HG03520 (cell line): ENCODE results near the gene XCL1.

Experiments
- ATAC-seq: cut with Tn5 transposase; IDR thresholded peaks from one replicate; pipeline ENCODE4 v1.9.1; 2021; ENCODE audit warnings: mild to moderate bottlenecking, moderate library complexity; ENCODE audit not compliant: unreplicated experiment

The XCL1 gene

DNA sequence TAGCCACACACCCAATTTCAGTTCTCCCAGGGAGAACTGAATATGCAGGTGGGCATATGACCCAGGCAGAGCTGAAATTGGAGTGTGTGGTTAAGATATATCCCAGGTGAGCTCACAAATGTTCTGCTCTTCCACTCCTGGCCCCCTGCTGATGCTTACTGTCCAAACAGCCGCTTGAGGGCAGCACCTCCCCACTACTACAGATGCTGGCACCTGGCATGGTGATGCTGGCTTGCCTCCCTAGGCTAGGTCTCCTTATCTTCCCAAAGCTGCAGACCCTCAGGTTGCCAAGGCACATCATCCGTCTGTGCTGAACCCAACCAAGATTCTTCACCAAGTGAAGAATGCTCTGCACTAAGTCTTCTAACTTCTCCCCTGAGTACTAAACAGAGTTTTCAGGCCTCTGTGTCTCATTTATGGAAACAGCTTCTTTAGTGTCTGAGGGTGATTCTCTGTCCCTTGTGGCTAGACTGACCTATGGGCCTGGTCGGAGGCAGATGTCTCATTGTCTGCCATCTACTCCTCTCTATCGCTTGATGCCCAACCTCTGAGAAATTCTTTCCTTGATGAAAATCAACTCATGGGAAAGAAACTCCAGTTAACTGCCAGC lies 27.2 kb downstream of the XCL1 start:
- ATAC-seq: peak; percentile 76

DNA sequence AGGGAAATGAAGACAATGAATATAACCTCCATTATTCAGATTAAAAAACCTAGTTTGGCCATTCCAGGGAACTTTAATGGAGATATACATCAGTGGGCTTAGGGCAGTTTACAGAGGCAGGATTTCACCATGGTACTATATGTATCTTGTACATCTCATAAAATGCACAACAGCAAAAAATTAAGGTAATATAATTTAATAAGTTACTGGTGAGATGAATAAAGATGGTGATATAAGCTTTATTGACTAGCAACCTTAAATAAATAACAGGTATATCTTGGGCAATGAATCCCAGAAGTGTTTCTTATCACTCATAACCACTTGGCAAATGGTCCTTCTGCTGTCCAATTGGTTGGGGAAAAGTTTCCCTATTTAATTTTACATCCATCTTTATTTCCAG lies 29.0 kb downstream of the XCL1 start:
- ATAC-seq: no peak

- ATAC-seq: no peak
Observed at GRCh38 chr1:168606096-168606495, 29.7 kb downstream of the XCL1 start.

DNA sequence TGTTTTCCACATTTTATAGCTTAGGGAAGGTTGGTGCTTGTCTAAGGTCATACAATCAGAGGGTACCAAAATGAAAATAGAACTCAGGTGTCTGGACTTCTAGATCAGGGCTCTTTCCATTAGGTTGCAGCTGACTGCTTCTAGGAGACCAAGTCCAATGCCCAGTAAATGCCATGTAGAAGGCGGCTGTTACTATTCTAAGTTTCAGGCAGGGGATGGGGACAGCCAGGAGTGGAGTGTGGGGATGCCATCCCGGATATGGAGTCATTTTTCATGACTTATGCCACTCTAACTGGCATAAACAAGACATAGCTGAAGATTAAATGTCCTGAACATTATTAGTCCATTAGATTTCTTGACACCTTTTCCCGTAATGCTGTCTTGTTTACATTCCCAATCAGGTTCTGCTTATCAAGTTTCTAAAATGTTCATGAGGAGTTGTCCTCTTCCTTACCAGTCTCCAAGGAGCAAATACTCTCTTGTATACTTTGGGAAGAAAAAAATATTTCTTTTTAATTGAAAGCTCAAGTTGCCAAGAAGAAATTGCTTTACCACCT lies 31.5 kb downstream of the XCL1 start:
- ATAC-seq: no peak

DNA sequence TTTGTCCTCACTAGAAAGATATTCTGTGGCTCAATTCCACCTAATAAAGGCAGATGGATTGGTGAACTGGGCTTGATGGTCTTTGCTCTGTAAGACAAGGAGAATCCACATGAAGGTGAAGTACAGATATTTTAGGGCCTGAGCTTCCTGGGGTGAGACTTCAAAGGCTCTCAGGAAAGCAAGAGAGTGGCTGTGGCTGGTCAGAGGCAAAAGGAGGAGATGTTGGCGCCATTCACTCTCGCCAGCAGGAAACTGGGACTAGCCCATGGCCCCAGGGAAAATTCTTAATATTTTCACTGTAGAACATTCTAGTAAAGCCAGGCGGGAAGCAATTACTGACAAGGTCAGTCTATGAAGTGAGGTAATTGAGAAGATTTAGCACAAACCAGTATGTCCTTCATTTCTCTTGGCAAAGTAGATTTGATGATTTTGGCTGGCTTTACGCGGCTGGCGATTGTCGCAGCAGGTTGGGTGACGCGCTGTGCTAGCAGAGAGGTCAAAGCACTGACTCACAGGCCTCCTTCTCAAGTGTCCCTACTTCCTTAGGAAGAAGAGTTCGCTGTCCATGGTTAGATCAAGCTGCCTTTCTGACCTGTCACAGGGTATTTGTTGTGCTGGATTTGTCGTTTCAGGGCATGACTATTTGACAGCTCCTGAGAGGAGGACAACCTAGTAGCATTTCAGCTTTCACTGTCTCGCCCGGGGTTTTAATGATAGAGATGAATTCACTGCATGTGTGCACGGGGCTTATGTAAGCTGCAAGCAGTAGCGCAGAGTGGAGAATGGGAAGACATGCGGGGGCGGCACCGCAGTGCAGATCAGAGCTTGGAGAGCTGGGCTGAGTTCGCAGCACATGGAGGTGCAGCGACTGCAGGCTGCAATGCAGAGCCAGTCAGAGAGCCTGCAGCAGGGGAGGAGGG lies 32.7 kb downstream of the XCL1 start:
- no peak for ATAC-seq

- ATAC-seq: no peak
Observed at GRCh38 chr1:168609741-168610510, 33.5 kb downstream of the XCL1 start.

- no peak for ATAC-seq
Observed at GRCh38 chr1:168613038-168613451, 36.6 kb downstream of the XCL1 start.

DNA sequence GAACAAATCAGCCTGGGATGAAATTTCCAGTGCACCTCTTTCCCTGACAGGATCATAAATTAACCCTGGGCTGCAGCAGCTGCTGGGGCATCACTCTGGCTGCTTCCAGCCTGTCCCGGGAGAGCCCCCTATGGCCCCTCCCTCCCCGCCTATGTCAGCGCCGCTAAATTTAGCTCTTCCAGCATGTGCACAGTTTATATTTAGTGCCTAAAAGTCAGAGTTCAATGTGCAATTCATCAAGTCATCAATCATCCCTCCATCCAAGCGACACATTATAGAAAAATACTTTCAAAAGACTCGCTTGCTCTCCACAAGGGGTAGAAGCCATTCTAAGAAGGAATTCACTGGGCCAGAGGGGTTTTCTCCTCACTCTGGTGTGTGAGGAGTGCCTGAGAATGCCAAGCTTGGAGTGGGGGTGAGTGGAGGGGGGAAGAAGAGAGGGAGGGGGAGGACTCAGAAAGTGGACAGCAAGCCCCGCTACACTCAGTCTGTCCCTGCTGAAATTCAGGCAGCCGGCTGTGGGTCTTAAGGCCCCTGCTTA lies 37.4 kb downstream of the XCL1 start:
- no peak for ATAC-seq

DNA sequence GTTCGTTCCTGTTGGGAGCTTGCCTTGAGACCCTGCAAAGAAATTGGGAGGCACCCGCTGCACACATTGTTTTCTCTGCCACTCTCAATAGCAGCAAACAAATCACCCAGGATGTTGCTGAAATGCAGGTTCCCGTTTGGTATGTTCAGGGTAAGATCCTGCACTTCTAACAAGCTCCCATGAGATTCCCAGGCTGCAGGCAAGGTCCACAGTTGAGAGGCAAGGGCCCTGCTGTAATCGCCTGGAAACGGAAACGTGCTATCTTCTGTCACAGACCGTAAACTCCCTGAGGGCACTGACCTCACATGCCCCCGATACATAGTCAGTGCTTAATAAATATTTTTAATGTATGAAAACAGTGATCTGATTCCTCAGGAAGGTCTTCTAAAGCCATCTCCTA lies 37.8 kb downstream of the XCL1 start:
- ATAC-seq: no peak

DNA sequence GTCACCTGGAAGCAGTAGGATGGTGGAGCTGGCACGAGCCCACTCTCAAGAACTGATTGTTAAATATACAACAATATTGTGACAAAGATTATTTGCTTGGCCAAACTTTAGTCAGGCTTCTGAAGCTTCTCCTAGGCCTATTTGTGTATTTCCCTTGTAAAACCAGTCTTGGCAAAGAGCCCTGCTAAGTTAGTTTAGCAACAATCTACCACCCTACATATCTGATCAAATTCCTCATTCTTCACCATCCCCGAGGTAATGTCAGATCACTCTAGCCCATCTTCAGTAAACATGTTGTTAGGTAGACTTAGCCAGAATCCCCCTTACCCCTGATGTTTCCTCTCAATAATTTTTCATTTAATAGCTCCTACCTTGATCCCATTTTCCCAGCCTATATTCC lies 39.6 kb downstream of the XCL1 start:
- no peak for ATAC-seq

GRCh38 chr1:168617974-168618750 lies 41.8 kb downstream of the XCL1 start:
- no peak for ATAC-seq

- ATAC-seq: no peak
Observed at GRCh38 chr1:168618886-168619285, 42.5 kb downstream of the XCL1 start.

GRCh38 chr1:168621356-168621755 lies 45.0 kb downstream of the XCL1 start:
- ATAC-seq: no peak

GRCh38 chr1:168623003-168623828 lies 46.8 kb downstream of the XCL1 start:
- ATAC-seq: no peak

DNA sequence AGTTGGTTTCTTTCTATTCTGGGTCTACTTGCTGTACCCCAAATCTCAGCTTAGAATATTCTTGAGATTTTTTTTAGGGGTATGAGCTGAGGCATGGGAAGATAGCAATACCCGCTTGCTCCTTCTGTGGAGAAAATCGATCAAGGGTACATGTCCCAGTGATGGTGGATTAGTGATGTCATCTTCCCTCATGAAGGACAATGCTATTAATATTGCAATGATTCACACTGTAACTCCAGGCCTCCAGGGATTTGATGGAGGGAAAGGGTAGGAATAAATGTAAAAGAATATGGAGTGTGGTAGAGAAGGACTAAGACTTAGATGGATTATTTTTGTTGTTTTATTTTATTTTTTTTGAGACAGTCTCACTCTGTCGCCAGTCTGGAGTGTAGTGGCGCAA lies 47.4 kb downstream of the XCL1 start:
- ATAC-seq: no peak

DNA sequence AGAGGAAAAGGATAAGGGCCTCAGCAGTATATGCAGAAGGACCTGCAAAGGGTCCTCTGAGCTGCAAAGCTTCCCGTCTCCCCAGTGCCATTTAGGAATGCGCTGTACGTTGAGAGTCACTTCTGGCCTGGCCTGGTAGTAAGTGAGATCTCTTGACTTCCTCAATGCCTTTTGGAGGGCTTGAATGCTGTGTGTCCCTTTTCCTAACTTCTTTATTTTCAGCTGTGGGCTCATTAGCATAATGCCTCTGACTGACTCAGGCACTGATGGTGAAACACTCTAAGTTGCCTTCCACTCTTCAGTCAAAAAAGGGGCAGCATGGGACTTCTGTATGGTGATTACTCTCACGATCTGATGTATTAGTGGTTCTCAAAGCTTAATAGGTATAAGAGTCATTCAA lies 49.9 kb downstream of the XCL1 start:
- ATAC-seq: no peak

DNA sequence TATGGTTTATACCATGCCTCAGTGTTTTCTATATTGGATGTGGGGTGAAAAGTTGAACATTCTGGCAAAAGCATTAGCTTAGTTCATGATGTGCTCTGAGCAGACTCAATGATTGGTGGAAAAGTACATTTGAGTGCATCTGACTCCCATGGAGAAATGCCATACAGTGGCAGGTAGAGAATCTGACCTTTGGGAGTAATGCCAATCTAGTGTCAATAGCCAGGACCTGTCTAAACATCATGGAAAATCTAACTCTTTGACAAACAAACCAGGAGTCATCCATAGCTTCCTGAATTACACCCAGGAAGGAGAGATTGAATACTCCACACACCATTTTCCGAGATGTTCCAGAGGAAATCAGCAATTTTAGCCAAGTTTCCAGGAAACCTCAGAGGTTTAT lies 51.0 kb downstream of the XCL1 start:
- ATAC-seq: no peak

- ATAC-seq: no peak
Observed at GRCh38 chr1:168628807-168629206, 52.4 kb downstream of the XCL1 start.

DNA sequence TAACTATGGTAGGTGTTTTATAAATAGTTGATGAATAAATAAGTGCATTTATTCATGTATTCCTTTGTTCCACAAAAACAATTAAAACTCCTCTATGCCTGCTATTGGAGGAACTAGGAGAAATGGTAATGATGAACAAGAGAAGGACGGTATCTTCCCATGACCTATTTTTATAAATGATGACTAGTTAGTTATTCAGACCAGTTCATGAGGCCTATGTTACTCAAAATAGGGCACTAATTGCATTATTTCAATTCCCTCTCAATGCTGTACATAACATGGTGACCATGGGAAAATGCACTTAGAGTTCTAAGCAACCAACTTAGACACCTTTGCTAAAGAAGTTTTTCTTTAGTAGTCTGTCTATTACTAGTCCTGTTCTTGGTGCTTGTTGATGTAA lies 53.1 kb downstream of the XCL1 start:
- ATAC-seq: no peak
